HG02884 (cell line): ENCODE results near the gene SOX6.

Experiments used
- ATAC-seq: cut with Tn5 transposase; IDR thresholded peaks from one replicate; pipeline ENCODE4 v1.9.1; 2021; ENCODE audit warnings: mild to moderate bottlenecking, moderate library complexity; ENCODE audit not compliant: unreplicated experiment

SOX6 gene

DNA sequence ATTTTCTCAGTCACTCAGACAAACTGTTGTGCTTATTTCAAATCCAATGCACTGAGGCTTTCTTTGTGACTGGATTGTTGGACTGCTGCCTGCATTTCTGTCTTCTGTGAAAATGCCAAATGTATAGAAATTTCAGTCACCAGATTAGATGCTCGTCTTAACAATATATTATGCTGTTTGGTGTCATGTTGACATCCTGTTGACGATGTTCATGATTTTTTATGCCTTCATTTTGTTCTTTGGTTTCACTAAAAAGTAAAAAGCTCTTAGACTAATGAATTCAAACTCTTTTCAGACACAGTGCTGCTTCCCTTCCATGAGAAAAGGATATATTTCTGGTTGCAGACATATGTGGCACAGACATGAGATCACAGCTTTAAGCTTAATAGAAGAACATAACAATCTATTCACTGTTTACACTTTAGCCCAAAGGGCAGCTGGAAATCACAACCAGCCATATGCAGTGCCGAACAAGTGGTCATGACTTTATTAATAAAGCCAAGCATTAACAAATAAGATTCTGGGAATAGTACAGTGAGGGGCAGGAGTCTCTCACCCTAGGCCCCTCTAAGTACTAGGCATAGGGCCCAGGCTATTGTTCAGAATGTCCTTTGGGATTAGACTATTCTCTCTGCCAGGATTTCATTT, 9.4 kb upstream of the SOX6 start:
- no peak for ATAC-seq

DNA sequence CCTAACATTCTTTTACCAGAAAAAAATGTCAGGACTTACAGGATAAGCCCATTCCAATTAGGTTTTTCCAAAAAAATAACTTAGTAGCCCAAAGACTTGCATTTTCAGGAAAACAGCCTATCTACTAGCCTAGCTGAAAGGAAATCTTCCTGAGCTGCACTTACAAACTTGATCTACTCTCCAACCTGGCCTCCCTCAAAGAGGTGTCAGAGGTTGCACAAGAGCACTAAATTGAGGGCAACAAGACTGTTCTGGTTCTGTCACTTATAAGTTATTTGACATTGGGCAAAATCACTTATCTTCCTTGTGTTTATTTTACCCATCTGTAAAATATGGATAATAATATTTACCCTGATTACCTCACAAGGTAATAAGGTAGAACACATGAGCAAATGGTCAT, 7.9 kb upstream of the SOX6 start:
- ATAC-seq = no peak

DNA sequence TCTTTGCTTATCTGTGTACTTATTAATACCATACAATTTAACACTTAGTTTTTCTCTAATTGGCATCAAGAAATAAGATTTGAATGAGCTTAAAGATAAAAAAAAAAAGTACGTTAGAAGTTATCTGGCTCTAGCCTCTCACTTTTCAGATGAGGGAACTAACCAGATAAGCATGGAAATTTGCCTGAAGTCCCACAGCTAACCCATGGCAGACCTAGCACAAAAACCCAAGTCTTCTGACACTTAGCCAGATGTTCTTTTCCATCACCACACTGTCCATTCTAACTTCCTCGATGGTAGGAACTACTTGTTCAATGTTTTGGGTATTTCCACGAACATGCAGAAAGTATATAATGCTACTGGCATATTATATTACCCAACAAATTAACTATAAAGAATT, 7.4 kb upstream of the SOX6 start:
- ATAC-seq = no peak

DNA sequence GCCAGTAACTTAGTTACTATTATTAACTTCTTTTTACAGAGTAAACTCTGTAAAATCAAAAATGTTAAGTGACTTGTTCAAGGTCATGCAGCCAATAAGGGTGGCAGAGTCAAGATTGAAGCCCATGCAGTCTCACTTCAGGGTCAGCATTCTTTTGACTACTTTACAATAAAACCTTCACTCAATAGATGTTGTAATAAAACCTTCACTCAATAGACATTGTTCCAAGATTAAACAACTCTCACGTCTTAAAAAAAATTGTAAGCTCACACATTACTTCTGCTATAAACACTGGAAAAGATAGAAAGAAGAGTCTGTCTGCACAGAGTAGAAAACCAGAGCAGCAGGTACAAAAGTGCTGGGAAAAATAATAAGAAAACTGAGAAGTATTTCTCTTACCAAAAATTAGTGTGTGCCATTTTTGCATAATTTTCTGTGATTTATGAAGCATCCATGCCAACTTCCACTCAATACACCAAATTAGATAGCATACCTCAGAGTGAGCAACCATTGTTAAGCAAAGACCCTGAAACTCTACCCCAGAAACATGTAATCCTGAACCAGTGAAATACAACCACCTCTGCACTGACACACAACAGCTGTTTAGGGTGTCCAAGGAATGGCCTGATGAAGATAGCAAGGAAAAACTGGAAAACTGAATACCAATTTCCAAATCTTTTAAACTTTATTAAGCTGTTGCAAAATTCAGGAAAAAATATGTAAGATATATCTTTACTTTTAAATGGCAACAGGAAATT, 4.9 kb upstream of the SOX6 start:
- ATAC-seq = no peak

DNA sequence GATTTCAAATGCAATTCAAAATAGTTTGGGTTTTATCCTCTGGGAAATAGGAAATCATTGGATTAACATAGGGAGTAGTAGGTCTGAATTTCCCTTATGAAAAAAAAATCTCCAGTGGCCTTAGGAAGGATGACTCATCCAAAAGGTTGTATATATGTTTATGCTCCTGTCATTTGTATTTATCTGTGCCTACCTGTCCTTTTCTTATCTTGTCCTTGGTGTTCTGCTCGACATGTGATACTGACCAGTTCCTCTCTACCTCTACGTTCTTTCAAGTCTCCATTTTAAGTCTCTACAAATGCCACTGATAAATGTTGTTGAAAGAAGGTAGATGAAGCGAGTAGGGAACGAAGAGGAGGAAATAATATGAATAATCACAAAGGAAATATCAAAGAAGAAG, 3.0 kb upstream of the SOX6 start:
- no peak for ATAC-seq

- ATAC-seq = no peak
Measured at GRCh38 chr11:16358726-16359125, 2.4 kb upstream of the SOX6 start.

- no peak for ATAC-seq
Measured at GRCh38 chr11:16357775-16358174, 1.4 kb upstream of the SOX6 start.

DNA sequence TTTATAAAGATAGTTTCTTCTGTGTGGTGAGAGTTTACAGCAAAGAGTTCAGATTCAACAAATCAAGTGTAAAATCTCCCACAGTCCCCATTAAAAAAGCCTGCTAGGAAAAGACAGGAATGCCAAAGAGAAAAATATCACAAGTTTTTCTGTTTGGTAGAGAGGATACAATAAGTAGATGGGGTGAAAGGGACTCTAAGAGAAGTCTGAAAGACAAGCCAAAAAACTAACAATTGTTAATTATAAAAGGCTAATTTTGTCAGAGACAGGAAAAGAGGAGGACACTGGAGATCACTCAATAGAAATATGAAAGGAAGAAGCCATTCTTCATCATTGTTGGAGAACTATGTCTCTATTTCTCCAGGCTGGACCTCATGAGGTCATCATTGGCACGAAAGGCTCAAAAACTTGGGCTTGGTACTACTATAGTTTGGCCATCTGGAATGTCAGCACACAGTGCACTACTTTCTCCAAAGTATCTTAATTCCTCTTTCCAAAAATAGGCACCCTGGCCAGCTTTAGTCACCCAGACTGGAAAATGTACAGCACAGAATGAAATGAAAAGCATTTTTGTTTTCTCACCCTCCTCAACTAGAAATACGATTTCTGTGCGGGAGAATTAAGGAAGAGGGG, 531 bp upstream of the SOX6 start:
- ATAC-seq = no peak

GRCh38 chr11:16352707-16353106, 3.6 kb downstream of the SOX6 start:
- no peak for ATAC-seq

- ATAC-seq = no peak
Measured at GRCh38 chr11:16350125-16350524, 6.2 kb downstream of the SOX6 start.

DNA sequence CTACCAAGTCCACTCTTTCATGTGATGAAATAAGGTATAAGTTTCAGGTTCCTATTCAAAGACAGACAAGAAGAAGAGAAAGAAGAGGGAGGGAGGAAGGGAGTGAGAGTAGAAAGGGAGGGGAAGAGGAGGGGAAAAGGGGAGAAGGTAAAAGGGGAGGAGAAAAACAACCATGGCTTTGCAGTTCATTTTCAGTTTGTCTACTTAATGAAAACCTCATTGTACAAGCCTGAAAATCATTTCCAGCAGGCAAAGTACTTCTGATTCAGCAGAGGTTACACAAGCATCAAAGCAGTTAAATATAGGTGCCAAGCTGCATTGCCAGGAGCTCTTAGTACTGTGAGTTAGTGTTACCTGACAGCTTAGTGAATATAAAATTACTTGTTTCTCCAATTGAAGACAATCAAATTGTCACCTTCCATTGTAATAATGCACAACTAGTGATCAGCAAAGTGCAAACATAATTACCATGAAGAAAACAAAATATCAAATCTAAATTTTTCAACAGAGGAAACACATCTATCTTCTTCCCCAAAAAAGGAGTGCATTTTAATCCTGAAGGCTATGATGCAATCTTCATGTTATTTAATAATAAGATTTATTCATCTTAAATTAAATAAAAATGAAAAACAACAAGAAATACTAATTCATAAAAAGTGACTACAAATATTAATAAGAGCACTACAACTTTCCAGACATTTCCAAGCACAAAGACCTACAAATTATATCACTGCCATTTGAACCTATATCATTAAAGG, 8.2 kb downstream of the SOX6 start:
- no peak for ATAC-seq

- ATAC-seq = no peak
Measured at GRCh38 chr11:16346975-16347374, 9.4 kb downstream of the SOX6 start.

GRCh38 chr11:16341853-16342252, 14.5 kb downstream of the SOX6 start:
- no peak for ATAC-seq

DNA sequence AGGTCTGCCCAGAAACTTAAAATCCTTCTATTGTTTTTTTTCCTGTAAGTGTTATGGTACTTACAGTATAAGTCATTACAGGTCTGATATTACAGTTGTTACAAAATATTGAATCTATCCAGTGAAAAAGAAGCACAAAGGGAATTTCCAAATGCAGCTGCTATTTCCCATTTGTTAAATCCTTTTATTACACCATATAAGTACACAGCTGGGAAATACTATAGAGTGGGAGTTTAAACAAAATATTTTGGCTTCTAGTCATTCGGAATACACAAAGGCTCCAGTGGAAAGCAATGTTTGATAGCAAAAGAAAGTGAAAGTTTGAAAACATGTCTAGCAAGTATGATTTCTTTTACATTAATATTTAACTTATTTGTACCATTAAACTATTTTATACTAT, 18.0 kb downstream of the SOX6 start:
- ATAC-seq = no peak

DNA sequence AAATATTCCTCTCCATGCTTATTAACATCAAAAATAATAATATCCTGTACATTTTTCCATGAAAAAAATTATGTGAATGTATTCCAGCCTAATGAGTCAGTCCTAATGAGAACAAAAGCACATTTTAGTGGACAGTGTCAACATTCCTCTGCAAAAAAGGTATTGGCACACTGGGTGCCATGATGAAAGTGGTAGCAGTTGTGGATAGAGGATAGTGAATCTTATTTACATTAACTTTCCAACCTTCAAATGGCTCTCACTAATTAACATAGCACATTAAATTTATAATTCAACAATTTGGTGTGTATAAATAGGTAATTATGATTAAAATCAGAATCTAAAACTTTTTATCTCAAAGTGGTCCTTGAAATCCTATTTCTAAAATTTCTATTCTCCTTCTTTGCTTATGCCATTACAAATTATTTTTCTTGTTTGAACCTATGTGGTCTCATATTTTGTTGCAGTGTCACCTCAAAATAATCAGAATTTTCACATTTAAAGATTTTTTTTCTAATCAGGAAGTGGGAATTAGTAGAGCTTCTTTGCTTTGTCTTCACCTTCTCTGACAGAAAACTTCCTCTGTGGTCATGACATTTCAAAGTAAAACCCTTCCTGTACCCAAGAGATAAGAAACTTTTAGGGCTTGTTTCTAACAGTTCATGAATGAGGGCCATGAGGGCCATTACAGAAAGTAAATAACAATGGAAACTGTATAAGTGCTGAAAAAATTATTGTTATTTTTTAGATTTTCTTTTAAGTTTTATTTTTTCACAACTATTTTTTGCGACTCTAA, 18.7 kb downstream of the SOX6 start:
- no peak for ATAC-seq

DNA sequence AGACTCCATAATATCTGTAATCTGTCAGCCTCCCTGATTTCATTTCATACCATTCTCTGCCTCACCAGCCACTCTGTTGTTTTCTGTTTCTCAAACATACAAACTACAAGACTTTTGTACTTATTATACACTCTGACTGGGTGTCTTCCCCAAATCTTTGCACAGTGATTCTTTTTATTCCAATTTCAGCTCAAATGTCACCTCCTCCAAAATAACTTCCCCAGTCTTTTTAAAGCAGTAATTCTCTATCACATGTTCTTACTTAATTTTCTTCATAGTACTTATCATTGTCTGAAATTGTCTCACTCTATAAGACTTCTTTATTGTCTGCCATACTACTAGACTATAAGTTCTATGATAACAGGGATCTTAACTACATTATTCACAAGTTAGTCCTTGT, 19.6 kb downstream of the SOX6 start:
- ATAC-seq = no peak

GRCh38 chr11:16336204-16336603, 20.1 kb downstream of the SOX6 start:
- ATAC-seq = no peak

GRCh38 chr11:16335236-16335962, 20.9 kb downstream of the SOX6 start:
- no peak for ATAC-seq

GRCh38 chr11:16326679-16327297, 29.6 kb downstream of the SOX6 start:
- ATAC-seq = no peak

DNA sequence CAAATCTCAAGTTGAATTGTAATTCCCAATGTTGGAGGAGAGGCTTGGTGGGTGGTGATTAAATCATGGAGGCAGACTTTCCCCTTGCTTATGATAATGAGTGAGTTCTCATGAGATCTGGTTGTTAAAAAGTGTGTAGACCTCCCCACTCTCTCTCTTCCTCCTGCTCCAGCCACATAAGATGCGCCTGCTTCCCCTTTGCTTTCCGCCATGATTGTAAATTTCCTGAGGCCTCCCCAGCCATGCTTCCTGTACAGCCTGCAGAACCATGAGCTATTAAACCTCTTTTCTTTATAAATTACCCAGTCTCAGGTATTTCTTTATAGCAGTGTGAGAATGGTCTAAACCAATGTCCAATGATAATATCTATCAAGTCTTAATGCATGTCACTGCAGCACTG, 34.2 kb downstream of the SOX6 start:
- ATAC-seq = no peak
